Stimulated activated CD4-positive, alpha-beta T cell treated with anti-CD3 and anti-CD28 coated beads, Interleukin-15, amount 100 ng/mL, for 48 hours (primary cell): ENCODE data around the gene UCK2.

ENCODE experiments used
- DNase-seq, 2 donors: peaks; one replicate each; pipeline ENCODE4 v3.0.0-alpha.2; 2020; ENCODE audit warnings: low read depth in 2 of 2

The UCK2 gene

DNA sequence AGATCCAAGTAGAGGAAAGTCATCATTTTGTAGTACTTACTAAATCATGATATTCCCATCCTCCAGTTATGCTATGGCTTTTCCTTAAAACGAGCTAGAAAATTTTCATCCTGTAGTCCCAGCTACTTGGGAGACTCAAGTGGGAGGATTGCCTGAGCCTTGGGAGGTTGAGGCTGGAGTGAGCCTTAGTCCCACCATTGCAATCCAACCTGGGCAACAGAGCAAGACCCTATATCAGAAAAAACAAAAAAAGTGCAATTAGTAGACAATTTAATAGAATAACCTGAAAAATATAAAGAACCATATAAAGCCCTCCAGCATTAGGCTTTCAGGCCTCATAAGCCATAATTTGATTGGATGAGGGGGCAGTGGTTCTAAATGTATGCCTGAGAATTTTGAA, 6.8 kb downstream of the UCK2 start:
- no peak for DNase-seq

DNA sequence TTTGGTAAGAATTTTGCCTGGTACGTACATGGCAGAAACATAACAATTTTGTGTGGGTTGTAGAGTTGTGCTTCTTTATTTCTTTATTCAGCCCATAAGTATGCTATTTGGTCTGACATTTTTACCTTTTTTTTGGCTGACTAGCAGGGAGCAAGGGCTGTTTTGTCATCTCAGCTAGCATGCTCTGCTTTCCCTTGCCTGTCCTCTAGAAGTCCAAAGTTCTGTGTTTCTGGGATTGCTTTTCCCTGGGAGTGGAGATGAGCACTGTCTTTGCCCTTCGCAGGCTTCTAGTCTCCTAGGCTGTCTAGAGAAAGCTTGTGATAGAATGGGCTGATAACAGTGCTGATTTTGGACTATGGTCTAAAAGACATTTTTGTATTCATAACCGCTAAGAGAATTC, 7.5 kb downstream of the UCK2 start:
- DNase-seq: no peak

DNA sequence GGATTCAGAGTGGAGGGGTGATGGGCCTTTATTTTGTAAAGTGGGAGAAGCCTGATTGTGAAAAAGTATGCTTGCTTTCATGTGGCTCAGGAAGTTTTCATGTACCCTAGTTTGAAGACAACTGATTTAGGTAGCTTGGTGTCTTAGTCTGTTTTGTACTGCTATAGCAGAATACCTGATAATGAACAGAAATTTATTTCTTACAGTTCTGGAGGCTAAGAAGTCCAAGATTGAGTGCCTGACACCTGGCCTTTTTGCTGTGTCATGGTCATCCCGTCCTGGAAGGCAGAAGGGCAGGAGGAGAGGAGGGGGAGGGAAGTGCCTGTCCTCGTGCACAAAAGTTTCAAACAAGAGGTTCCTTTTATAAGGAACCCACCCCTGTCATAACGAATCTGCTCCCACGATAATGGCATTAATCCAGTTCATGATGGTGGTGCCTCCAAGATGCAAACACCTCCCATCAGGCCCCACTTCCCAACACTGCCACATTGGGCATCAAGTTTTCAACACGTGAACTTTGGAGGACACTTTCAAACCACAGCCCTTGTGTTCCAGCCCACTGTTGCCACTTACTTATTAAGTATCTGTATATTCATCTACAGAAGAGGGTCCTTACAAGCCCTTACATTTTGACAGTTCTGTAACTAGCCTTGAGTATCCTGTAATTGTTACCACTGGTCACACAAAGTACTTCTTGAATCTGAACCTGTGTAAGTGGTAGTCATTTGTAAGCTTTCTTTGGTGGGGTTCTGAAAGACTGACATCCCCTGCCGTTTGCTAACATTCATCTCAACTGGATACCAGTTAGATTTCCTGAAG, 9.5 kb downstream of the UCK2 start:
- no peak for DNase-seq

DNA sequence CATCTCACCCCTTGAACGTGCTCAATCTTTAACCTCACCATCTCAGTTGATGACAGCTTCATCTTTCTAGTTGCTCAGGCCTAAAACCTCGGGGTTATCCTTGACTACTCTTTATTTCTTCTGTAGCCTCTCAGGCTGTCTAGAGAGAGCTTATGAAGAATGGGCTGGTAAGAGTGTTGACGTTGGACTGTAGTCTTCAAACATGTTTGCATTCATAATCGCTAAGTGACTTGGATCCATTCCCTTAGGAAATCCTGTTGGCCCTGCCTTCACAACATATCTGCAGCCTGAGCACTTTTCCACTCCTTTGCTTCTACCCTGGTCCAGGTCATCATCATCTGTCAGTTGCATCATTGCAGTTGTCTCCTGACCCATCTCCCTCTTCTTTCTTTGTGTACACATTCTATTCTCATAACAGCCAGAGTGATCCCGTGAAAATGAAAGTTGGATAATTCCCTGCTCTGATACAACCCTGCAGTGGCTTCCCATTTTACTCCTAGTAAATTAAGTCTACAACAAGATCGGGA, 10.5 kb downstream of the UCK2 start:
- no peak for DNase-seq

DNA sequence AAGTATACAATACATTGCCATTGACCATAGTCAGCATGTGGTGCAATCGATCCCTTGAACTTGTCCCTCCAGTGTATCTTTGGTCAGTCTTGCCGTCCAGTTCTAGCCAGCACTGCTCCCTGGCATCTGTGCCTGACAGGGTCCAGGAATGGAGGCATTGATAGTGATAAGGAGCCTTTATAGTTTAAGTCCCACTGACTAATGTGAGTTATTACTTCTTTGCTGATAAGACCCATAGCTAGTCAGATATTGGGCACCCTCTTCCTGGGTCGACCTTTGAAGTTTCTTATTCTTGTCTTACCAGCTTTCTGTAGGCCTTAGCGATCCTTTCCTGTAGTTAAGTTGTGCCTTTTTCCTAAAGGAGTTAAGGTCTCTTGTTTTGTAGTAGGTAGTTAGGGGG, 13.0 kb downstream of the UCK2 start:
- DNase-seq: no peak

DNA sequence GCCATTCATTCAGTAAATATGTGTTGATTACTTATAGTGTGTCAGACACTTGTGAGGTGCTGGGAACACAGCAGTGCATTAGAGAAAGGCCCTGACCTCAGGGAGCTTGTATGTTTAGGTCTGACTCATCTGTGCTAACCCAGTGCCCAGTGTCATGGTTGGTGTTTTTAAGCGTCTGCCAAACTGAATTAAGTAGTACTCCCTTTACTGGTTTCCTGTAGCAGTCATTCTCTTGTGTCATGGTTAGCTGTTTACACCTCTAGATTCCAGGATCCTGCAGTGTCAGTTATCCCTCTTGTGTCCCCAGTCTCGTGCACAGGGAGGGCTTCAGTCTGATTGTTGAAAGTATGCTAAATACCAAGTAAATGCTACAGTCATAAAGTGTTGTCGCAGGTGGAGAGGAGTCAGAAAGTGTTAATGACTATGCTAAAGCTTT, 14.2 kb downstream of the UCK2 start:
- DNase-seq: no peak

DNA sequence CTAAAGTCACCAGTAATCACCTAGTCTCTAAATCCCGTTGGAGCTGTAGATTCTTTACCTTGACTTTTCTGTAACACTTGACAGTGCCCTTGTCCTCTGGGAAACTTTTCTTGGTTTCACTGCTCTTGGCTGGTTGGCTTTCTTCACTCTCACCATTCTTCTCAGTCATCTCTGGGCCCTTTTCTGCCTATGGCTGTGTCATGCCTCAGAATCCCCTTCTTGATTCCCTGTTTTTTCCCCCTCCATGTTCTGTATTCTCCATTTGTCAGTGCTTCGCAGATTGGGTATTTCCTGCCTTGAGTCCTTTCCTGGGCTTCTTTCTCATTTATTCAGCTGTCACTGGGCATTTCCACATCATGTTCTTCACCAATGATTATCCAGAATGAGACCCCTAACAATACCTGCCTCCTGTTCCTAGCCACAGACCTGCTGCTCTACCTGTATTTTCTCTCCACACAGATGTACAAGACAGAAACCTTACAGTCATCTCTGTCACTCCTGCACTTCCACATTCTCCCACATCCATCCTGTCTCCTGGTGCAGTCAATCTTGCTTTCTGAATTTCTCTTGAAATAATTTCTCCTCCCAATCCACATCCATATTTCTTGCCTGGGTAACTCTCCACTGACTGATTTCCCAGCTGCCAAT, 14.7 kb downstream of the UCK2 start:
- DNase-seq: no peak

DNA sequence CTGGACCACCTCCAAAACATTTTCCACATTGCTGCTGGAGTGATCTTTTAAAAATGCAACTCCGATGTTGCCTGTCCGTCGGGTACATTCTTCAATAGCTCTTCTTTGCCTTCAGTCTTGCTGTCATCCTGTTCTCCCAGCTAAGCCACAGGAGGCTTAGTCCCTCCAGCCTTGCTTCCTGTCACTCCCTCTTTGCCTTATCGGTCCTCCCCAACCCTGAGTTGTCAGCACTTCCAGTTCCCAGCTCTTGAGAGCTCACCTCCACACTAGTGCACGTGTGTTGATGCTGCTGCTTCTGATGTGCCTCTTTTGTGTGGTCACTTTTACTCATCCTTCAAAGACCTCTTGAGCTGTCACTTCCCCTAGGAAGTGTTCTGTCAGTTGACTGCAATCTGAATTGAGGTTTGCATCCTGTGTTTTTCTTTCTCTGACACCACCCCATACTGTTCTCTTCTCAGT, 15.3 kb downstream of the UCK2 start:
- no peak for DNase-seq

DNA sequence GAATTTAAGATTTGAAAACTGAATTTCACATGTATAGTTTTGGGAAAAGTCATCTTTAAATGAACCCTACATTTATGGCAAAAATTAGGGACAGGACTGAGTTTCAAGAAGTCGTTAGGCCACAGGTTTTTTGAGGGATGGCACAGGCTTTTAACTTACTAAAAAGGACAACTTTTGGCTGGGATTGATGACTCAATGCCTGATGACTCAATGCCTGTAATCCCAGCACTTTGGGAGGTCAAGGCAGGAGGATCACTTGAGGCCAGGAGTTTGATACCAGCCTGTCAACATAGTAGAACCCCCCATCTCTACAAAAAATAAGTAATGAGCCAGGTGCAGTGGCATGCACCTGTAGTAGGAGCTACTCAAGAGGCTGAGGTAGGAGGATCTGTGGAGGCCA, 15.9 kb downstream of the UCK2 start:
- DNase-seq: no peak

DNA sequence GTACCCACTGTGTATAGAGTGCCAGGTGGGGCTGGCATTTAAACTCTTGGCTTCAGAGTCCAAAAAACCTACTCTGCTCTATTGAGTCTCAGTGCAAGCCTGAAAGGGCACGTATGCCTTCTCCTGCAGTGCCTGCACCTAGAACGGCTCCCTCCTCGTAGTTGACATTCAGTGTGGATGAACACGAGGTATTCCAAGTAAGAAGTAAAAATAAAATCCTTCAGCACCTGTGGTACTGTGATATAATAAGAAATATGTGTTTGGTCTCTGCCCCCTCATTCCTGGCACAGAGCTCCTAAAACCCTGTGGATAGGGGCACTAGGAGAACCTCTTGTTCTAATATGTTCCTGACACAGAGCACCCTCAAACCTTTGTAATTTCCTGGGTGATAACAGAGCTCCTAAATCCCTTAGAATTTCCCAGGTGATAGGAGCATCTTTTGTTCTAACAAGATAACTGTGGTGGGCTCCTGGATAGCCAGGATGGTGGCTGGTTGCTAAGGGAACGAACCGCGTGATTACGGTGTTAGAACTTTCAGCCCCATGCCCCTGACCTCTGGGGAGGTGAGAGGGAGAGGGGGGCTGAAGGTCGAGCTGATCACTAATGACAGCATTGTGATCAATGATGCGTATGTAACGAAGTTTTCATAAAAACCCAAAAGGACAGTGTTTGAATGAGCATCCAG, 16.8 kb downstream of the UCK2 start:
- DNase-seq: no peak

DNA sequence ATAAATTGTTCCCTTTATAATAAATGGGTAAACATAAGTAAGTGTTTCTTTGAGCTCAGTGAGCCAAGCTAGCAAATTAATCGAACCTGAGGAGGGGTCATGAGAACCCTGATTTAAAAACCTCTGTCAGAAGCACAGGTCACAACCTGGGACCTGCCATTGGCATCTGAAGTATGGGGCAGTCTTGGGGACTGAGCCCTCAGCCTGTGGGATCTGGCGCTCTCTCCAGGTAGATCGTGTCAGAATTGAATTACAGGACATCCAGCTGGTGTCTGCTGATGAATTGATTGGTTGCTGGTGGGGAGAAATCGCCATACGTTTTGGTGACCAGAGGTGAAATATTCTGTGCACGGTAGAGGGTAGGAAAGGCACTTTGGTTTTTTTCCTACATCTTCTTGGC, 17.5 kb downstream of the UCK2 start:
- no peak for DNase-seq

DNA sequence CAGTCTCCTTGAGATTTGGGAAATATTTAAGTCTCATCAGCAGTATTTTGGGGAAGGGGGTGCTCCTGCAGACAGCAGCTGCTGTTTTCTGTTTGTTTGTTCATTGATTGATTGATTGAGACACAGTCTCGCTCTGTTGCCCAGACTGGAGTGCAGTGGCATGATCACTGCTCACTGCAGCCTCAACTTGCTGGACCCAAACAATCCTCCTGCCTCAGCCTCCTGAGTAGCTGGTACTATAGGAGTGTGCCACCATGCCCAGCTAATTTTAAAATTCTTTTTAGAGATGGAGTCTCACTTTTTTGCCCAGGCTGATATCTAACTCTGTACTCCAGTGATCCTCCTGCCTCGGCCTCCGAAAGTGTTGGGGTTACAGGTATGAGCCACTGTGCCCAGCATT, 18.2 kb downstream of the UCK2 start:
- DNase-seq: no peak

DNA sequence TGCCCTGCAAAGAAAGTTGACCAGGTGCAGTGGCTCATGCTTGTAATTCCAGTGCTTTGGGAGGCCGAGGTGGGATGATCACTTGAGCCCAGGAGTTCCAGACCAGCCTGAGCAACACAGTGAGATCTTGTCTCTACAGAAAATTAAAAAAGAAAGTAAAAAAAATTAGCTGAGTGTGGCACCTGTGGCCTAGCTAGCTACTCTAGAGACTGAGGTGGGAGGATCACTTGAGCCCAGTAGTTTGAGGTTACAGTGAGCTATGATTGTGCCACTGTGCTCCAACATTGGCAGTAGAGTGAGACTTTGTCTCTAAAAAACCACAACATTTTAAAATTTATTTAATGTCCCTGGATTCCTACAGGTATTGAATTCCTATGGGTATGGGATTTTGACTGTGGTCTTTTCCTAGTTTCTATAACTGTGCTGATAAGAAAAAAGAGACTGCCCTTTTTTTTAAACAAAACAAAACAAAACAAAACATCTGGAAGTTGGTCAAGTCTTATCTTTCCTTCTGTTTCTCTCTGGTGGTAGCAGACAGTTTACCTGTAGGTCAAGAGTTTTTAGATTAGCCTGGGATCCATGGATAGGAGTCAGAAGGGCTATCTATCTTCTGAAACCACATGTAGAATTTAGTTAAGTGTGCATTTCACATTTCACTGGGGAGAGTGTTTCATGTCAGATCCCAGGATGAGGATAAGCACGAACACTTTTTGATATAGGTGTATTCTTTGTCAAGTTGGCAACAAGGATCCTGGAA, 18.8 kb downstream of the UCK2 start:
- DNase-seq: no peak

DNA sequence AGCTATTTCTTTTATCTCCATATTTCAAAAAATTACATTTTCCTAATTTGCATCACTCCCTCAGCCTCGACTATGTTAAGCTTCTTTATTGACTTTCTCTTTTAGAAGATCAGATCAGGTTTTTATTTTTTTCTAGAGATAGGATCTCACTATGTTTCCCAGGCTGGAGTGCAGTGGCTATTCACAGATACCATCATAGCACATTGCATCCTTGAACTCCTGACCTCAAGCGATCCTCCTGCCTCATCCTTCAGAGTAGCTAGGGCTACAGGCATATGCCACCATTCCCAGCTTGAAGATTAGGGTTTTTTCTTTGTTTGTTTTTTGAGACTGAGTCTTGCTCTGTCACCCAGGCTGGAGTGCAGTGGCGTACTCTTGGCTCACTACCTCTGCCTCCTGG, 20.1 kb downstream of the UCK2 start:
- DNase-seq: no peak

DNA sequence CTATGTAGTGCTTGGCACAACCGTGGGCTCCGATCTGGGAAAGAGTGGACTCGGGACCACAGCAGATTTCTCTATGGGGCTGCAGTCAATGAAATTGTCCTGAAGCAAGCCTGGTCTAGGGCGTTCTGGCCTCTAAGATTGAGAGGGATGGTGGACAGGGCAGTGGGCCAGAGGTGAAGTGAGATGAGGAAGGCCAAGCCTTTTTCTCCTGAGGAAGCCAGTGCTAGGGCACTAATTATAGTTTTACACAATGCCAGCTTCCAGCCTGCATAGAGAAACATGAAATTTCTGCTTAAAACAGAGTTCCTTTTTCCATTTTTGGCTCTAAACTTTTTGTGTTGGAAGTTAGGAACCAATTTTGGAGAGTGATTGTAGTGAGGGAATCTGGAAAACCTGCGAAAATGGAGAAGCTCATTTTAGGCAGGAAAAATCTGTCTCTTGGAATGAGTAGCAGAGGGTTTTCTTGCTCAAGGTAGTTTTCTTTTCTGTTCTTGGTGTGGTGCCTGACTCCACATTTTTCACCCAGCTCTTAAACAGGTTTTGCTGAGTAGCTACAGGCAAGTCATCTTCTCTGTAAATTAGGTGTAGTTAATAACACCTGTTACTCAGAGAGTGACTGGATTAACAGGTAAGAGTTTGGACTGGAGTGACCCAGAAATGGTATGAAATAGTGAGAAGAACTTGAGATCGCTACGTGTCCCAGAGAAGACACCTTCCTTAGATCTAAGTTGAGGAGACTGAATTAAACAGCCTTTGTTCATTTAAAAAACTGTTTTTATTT, 22.1 kb downstream of the UCK2 start:
- DNase-seq: no peak

DNA sequence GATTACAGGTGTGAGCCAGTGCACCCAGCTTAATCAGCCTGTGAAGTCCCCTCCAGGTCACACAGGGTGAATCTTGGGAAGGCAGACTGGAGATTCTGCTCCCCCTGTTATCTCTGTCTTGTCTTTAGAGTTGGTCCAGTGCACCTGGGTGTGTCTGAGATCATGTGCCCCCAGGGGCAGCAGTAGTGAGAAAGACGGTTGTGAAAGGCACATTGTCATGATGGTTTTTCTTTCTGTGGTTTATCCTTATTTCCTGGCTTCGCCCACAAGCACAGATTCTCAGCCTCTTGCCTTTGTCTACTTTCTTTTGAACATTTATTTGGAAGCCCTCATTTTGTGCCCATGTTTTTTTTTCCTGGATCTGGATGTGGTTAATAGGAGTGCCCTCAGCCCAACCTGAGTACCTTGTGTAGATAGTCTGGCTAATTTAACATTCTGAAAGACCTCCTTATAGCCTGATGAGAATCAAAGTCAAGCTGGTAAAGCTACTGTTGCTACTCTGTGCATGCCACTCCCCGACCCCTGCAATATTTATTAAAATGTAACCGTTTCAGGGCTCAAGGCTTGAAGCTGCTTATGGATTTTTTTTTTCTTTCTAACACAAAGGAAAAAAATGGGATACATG, 23.7 kb downstream of the UCK2 start:
- DNase-seq: no peak

DNA sequence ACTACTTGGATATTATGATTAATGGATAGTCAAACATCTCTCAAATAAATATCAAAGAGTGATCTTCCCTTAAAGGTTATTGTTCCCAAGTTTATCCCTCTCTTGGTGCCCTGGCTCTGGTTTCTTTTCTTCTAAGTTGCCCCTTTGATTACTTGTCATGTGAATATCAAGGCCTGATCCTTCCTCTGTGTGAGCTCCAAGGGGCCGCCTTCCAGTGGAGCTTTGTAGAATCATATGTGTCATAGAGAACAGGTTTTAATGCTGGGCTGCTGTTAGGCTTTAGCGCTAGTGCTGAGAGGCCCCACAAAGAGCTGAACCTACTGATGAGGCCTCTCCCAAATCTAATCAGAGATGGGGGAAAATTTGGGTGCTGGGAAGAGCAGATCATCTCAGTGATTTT, 25.5 kb downstream of the UCK2 start:
- DNase-seq: no peak

DNA sequence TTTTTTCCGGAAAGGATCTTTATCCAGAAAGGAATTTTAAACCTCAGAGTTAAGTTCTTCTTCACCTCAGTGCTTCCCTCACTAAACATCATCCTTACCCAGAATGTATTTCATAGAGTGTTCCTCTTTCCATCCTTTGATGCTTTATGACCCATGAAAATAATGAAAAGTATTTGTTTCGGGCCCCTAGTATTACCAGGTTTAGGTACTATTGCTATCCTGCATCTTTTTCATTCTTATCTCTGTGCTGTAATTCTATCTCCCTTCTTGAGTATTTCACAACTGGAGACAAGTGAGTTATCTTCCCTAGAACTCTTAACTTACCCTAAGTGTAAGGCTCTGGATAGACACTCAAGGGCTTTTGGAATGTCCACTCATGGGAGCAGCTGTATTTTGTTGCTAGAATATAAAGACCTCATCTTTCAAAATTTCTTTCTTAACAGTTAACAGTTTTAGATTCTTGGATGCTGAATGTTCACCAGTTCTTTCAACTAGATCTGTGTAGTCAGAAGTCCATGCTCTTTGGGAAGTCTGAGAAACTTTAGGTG, 26.2 kb downstream of the UCK2 start:
- DNase-seq: no peak

DNA sequence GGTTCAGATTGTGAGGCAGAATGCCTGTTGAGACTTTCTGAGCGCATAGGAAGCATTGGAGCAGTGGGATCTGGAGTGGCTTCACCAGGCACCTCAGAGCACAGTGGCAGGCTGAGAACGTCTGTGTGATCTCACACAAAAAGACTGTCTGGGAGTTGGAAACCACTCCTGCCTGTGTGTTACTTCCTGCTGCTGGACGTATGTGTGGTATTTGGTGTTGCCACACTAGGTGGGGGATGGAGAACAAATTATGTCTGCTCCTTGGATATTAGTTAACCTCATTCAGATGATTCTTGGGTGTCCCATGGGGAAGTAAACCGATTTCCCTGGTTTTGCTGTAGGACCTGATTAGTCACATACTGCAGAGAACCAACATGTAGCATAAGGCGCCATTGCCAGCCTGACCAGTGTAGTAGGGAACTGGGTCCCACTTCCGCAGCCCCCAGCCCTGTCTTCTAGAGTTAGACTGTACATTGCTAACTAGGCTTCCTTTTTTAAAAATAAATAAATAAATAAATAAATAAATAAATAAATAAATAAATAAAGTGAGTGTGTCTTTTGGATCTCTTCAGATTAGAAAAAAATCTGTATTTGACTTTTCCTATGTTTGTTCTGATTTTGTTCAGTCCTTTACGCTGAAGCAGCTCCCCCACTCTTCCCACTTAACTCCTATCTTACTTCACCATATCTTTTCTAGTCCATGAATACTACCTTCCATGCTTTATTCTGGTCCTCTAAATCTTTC, 26.9 kb downstream of the UCK2 start:
- no peak for DNase-seq
